GM19324 (cell line): ENCODE measurements around the gene ST6GALNAC2.
"Not testable (repeated sequence)": the region's sequence is repeated elsewhere in the genome, so short reads cannot be mapped to it uniquely, and the experiment has no call there.

ENCODE experiments used
- ATAC-seq: cut with Tn5 transposase; IDR thresholded peaks from one replicate; pipeline ENCODE4 v1.9.1; 2021; ENCODE audit warnings: mild to moderate bottlenecking, moderate library complexity; ENCODE audit not compliant: unreplicated experiment, low FRiP score

The ST6GALNAC2 gene

DNA sequence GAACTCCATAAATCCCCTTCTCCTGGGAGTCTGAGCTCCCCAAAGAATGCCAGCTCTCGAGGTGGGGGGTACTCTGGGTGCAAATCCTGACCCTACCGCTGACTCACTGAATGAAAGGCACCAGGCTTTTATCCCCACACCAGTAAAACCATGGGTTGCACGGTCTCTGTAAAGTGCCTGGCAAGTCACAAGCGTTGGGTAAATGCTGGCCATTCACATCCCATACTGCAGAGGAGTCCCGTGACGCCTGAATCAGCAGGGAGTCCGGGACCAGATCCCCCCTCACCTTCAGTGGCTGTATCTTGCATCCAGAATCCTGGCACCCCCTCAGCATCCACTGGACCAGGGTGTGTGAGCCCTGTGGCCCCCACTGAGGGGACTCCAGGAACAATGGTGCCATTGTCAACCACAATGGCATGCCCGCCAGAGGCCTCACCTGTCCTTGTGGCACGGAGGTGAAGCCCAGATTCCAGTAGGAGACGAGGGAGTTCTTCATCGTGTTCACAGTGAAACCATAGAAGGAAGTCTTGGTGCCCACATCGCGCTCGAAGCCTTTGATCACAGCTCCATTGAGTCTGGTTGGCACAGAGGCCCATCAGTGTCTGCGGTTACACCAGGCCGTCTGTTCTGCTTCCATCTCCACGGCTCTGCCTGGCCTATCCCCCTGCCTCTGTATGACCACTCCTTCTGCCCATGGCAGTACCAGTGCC lies 13.3 kb downstream of the ST6GALNAC2 start:
- no peak for ATAC-seq

DNA sequence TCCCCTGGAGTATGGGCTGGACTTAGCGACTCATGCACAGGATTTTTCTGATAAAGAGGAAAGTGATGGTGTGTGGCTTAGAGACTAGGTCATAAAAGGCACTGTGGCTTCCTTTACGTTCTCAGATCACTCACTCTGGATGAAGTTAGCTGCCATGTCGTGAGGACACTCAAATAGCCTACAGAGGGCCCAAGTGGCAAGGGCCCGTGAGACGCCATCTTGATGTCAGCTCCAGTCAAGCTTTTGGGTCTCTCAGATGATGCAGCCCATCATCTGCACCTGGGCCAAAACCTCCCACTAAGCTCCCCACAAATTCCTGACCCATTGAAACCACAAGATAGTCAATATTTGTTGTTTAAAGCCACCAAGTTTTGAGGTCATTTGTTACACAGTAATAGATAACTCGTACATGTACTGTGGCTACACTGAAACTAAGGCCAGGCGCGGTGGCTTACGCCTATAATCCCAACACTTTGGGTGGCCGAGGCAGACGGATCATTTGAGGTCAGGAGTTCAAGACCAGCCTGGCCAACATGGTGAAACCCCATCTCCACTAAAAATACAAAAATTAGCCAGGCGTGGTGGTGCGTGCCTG lies 14.7 kb downstream of the ST6GALNAC2 start:
- no peak for ATAC-seq

DNA sequence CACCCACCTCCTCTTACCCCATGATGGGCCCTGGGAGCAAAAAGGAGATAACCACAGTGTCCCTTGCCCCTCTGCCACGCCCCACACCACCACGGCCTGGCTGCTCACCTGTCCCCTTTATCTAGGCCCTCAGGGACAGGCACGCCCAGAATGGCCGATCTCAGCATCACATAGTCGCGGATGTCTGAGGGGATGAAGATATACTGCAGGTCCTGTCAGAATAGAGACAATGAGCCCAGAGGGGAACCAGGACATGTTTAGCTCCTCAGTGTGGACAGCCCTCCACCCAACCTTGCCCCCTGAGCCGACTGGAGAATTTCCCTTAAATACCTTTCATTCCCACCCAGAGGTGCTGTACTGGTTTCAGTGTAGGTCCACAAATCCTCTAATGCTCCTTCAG lies 15.2 kb downstream of the ST6GALNAC2 start:
- no peak for ATAC-seq

DNA sequence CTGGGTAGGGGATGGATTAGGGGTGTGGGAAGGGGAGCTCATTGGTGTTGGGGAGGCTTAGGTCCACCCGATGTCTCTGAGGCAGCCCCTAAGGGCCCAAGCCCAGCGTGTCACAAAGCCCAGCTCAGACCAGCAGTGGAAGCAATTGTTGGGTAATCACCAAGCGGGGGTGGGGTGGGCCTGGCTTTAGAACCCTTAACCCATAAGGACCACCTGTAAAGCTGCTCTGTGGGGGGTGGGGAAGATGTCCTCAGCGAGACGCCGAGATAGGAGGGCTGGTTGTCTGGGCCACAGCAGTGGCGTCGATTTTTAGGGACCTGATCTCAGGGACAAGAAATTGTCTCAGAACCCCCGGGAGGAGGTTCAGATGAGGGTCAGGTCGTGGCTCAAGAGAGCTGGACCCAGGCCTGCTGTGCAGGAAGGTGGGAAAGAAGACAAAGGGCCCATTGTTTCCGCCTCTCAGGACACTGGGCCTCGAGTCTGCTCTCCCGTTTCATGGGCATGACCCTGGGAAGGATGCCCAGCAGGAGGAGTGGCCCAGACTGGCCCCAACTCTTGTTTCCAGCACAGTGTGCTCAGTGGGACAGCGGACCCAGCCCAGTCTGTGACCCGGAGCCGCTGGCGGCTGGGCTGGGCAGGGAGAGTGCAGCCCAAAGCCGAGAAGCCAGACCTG lies 15.9 kb downstream of the ST6GALNAC2 start:
- no peak for ATAC-seq

DNA sequence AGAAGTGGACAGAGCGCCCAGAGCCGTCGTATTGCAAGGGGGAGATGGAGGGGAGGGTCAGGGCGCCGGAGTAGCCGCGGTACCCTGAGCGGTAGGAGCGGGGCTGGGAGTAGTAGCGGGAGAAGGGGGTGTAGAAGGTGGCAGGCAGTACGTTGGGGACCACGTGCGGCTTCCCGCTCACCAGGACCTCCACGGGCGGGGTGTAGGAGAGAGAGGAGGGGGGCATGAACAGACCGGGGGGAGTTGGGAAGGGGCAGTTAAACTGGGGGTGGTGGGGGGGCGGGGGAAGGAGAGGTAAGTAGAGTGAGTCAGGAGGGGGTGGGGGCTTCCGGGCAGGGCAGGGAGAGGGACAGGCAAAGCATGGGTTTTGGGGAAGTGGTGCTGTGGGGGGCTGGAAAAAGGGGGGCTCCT lies 16.8 kb downstream of the ST6GALNAC2 start:
- no peak for ATAC-seq

DNA sequence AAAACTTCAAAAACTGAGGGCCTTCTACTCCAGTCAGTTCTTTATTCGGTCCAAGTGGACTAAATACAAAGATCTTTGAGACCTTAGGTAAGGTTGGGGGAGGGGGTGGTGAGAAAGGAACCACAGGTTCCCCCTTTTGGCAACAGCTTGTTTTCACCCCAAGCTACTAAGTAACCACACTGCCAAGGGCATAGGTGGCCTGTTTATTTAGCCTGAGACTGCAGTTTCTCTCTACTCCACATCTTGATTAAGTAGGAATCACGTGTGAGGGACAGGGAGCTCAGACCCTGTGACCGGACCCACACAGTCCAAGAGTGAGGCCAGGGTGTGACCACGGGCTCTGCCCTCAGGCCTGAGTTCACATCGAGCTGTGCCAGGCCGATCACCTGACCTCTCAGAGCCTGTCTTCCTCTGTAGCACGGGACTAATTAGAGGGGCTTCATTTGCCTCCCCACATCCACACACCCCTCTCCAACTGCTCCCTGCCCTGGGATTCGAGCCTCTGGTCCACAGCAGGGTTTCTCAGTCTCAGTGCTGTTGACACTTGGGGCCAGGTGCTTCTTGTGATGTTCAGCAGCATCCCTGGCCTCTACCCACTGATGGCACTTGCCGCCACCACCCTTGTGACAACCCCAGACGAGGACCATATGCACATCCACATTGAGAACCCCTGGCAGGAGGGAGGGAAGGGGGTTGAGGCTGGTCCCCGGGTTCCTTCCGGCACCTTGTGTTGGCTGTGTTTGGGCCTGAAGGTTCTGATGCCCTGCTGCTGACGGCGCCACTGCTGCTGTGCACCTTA lies 17.8 kb downstream of the ST6GALNAC2 start:
- ATAC-seq, result no peak

DNA sequence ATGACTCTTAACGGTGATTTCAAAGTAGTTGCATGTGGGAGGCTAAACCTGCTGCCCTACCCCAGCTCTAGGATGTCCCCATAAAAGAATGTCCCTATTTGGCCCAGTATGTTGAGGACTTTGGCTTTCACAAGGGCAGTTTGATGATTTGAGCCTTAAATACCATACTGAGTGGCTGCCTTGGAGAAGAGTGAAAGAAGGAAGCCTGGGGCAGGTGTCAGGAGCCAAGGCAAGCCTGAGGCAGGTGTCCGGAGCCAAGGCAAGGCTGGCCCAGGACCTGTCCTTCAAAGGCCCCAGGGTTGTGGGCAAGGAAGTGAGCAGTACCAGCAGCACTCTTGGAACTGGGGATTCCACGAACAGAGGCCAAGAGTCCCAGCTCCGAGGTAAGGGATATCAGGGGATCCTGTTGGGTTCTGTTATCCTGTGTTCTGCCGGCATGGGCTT lies 18.6 kb downstream of the ST6GALNAC2 start:
- no peak for ATAC-seq

DNA sequence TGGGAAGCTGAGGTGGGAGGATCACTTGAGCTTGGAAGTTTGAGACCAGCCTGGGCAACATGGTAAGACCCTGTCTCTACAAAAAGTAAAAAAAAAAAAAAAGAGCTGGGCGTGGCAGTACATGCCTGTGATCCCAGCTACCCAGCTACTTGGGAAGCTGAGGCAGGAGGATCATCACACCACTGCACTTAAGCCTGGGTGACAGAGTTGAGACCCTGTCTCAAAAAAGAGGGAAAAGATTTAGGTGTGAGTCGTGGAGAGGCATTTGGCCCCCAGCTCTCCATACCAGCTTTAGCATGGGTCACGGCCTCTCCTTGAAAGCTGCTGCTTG lies 19.1 kb downstream of the ST6GALNAC2 start:
- ATAC-seq, result no peak

DNA sequence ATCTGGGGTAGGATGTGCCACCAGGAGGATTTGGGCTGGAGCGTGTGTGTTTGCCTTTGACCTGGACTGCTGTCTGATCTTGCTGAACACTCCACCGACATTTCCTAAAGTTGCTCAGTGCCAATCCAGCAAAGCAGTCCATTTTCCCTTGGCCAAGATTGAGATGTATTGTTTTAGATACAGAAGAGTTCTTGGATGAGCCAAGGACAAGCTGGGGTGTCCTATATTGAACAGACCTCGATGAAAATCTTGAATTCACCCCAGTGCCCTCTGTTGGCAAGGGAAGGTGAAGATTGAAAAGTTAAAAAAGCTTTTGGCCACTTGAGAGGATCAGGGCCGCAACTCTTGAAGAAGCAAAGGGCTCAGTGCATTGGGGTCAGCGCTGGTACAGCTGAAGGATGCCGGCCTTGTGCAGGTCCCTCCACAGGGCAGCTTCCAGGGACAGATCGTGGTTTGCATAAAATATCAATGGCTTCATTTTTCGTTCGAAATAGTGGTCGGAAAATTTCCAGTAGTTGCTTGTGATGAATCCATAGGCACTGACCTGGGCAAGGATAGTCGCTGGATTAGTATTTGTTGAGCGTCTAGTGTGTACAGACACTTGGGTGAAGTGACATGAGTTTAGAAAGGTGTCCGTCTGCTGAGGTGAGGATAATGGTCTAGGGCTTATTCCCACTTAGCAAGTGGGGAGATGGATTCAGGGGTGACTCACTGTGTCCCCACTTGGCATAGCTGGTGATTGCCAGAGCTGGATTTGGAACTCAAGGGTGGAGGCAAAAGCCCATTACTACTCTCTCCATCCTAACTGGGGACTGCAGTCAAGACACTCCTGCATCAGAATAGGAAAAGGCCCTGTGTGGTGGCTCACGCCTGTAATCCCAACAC lies 19.7 kb downstream of the ST6GALNAC2 start:
- ATAC-seq, result no peak

DNA sequence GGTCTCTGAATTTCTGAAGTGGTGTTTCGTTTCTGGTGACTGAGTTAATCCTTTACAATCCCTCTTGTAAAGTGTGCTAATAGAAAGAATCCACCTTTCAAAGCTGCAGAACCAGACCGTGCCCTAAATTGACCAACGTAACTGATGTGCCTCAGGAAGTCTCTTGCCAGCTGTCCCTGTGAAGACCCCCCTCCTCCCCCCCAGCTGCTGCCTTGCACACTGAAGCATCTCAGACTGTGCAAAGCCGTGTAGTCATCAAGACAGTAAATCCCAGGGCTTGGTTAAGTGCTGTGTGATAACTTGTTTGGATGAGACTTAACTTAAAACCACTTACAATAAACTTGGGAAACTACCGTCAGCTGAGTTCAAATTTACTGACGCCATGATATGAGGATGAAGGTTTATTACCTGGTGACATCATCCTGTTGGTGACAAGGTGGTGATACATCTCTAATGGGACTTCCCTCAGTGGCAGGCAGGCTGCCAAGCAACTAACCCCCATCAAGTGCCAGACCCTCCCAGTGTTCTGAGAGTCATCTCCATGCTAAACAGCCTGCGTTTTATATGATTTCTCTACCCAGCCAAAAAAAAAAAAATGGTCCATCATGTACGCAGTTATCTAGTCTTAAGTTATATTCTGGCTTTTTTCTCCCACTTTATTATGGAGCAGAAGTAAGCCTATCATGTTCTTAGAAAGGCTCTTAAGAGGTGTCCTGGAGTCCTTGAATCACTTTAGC lies 20.5 kb downstream of the ST6GALNAC2 start:
- not testable (repeated sequence) for ATAC-seq

DNA sequence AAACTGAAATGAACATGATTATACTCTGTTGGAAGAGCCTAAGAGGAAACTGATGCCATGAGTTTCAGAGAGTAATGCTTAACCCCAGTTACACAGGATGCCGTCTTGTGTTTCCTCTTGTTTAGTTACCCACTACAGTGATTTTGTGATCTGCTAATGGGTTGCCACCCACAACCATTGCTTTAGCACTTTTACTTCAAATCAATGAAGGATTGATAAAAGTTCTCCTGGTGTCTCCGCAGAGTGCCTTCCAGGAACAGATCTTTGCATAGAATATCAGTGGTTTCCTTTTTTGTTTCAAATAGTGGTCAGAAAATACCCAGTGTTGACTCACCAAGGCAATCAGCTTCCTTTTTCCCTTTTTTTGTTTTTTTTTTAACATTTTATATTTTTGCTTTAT lies 22.3 kb downstream of the ST6GALNAC2 start:
- not testable (repeated sequence) for ATAC-seq

DNA sequence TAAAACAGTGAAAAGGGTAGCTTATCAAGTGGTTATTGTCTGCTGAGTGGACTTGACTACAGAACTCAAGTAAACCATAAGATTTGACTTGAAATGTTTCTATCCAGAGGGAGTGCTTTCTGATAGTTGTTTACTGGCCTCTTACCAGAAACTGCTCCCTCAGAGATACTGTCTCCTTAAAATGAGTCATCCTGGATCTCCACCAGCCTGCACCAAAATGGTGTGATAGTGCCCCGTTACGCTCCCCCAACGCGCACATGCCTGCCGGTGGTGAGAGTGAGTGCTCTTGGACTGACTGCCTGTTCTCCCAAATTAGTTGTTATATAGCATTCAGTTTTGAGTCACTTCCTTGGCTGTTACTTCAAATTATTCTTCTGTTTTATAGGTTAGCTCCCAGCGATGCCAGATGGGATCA lies 22.9 kb downstream of the ST6GALNAC2 start:
- ATAC-seq, result no peak

DNA sequence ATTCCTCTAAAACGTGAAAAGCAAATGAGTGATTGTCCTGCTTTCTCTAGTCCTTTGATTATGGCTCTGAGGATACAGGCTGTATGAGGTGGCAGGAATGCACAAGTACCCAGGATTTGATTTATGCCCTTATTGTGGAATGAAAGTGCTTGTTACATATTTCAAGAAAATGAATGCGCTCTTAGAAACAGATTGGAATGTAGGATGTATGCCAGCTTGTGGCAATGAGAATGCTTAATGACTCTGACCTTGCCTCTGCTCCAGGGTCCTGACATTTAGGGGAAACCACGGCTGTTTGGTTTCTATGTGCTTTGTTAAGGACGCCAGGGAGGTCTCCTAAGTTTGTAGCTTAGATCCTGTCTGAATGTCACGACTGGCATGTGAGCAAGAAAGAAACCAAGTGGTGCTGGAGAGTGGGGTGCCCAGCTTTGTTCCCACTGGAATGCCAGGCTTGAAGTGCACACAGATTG lies 23.8 kb downstream of the ST6GALNAC2 start:
- ATAC-seq, result no peak

DNA sequence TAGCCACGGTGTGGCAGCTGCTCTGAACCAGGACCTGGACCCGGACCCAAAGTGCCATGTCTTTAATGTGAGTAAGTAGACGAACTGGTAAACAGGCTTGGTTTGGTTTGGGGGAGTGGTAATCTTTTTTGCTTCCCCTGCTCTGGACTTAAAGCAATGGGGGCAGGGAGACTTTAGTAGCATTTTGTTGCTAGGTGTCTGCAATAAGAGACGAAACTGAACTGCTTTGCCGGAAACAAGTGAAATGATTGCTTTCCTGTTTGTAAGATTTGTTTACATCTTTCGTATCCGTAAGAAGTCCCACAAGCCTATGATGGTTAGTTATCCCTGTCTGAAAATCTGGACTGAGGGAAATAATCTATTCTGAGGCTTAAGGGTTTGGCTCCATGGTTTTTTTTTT lies 24.3 kb downstream of the ST6GALNAC2 start:
- no peak for ATAC-seq

DNA sequence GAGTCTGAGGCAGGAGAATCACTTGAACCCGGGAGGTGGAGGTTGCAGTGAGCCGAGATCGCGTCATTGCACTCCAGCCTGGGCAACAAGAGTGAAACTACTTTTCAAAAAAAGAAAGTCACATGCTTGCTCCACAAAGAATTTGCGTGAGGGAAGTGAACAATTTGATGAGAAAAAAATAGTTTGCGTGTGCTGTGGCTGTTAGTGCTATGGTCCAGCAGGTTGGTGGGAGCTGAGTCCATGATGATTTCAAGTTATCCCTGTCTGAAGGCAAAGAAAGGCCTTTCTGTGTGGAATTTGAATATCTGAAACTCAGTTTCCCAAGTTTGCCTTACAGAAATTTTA lies 24.8 kb downstream of the ST6GALNAC2 start:
- no peak for ATAC-seq

DNA sequence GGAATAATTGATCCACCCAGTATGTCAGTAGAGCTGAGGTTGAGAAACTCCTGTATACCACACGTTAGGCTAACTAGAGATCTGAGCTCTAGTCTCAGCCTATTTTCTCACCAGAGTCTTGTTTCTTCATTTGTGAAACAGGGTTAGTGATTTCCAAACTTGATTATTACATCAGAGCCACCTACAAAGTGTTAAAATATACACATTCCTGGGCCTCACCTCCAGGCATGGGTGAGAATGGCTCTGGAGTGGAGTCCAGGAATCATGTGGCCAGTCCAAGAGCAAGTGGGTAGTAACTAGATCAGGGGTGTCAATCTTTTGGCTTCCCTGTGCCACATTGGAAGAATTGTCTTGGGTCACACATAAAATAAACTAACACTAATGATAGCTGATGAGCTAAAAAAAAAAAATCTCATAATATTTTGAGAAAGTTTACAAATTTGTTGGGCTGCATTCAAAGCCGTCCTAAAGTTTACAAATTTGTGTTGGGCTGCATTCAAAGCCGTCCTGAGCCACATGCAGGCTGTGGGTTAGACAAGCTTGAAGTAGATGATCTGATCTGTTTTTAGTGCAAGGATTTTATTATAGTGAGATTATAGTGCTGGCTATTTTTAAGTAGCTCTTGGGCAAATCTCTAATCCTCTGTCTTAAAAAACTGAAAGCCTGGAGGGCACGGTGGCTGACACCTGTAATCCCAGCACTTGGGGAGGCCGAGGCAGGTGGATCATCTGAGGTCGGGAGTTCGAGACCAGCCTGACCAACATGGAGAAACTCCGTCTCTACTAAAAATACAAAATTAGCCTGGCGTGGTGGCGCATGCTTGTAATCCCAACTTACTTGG lies 25.4 kb downstream of the ST6GALNAC2 start:
- no peak for ATAC-seq

DNA sequence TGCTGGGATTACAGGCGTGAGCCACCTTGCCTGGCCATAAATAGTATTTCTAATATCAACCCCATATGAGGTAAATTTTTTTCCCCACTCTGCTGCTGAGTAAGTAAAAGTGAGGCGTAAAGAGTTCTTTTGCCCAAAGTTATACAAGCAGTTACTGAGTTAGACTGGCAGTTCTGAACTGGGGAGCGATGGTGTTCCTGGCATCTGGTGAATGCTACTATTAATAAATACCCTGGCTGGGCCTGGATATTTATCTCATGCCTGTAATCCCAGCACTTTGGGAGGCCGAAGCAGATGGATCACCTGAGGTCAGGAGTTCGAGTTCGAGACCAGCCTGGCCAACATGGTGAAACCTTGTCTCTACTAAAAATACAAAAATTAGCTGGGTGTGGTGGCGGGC lies 26.2 kb downstream of the ST6GALNAC2 start:
- not testable (repeated sequence) for ATAC-seq
